Measurements from ENCODE around the gene PRKCA.
"Not testable (repeated sequence)": the region's sequence is repeated elsewhere in the genome, so short reads cannot be mapped to it uniquely, and the experiment has no call there.

PRKCA gene

GRCh38 chr17:66446419-66446818 lies 144.0 kb downstream of the PRKCA start:
- DNase-seq, result no peak

GRCh38 chr17:66447159-66447558 lies 144.7 kb downstream of the PRKCA start:
- DNase-seq, result no peak

GRCh38 chr17:66448026-66448639 lies 145.7 kb downstream of the PRKCA start:
- DNase-seq, result no peak

GRCh38 chr17:66449418-66449977 lies 147.1 kb downstream of the PRKCA start:
- DNase-seq, result no peak

- no peak for DNase-seq
Observed at GRCh38 chr17:66450008-66450851, 147.8 kb downstream of the PRKCA start.

GRCh38 chr17:66450852-66451158 lies 148.4 kb downstream of the PRKCA start:
- DNase-seq, result no peak

- DNase-seq, result no peak
Observed at GRCh38 chr17:66451188-66452149, 149.1 kb downstream of the PRKCA start.

- DNase-seq, result no peak
Observed at GRCh38 chr17:66455060-66455459, 152.6 kb downstream of the PRKCA start.

- DNase-seq, result not testable (repeated sequence)
Observed at GRCh38 chr17:66457499-66457898, 155.1 kb downstream of the PRKCA start.

- DNase-seq, result no peak
Observed at GRCh38 chr17:66458782-66459181, 156.4 kb downstream of the PRKCA start.

- DNase-seq, result no peak
Observed at GRCh38 chr17:66459811-66460270, 157.4 kb downstream of the PRKCA start.

GRCh38 chr17:66460558-66460957 lies 158.1 kb downstream of the PRKCA start:
- DNase-seq, result no peak

GRCh38 chr17:66461343-66461995 lies 159.1 kb downstream of the PRKCA start:
- DNase-seq, result no peak

- no peak for DNase-seq
Observed at GRCh38 chr17:66462010-66462409, 159.6 kb downstream of the PRKCA start.

- no peak for DNase-seq
Observed at GRCh38 chr17:66464921-66465320, 162.5 kb downstream of the PRKCA start.

GRCh38 chr17:66465701-66466100 lies 163.3 kb downstream of the PRKCA start:
- DNase-seq, result no peak

- DNase-seq, result no peak
Observed at GRCh38 chr17:66466106-66466820, 163.8 kb downstream of the PRKCA start.

- no peak for DNase-seq
Observed at GRCh38 chr17:66466840-66467367, 164.5 kb downstream of the PRKCA start.

GRCh38 chr17:66467766-66468165 lies 165.4 kb downstream of the PRKCA start:
- DNase-seq, result no peak

GRCh38 chr17:66468241-66469087 lies 166.1 kb downstream of the PRKCA start:
- DNase-seq, result no peak

GRCh38 chr17:66469088-66469442 lies 166.7 kb downstream of the PRKCA start:
- DNase-seq, result no peak

Data from central memory CD4-positive, alpha-beta T cell (primary cell).